Activated CD4-positive, CD25-positive, alpha-beta regulatory T cell (primary cell): ENCODE measurements around the gene SFRP5.

Source experiments
- DNase-seq, 4 experiments: peaks; one replicate each; lab custom pipeline; 2025; lab: John Stamatoyannopoulos, UW

SFRP5 gene

GRCh38 chr10:97771913-97772823, at the start of gene SFRP5:
TSS of gene SFRP5 (minus strand) at chr10:97771999. CDS start at chr10:97771833, 166 bp downstream.
- DNase-seq = no peak

- DNase-seq = no peak
Measured at GRCh38 chr10:97820096-97820704, 48.4 kb upstream of the SFRP5 start.

GRCh38 chr10:97818572-97818971, 46.8 kb upstream of the SFRP5 start:
- DNase-seq = no peak

- no peak for DNase-seq
Measured at GRCh38 chr10:97816609-97817008, 44.8 kb upstream of the SFRP5 start.

- no peak for DNase-seq
Measured at GRCh38 chr10:97814996-97815395, 43.2 kb upstream of the SFRP5 start.

- DNase-seq = no peak
Measured at GRCh38 chr10:97813311-97813710, 41.5 kb upstream of the SFRP5 start.

- DNase-seq = no peak
Measured at GRCh38 chr10:97812696-97813095, 40.9 kb upstream of the SFRP5 start.

GRCh38 chr10:97811958-97812357, 40.2 kb upstream of the SFRP5 start:
- DNase-seq = no peak

- DNase-seq = no peak
Measured at GRCh38 chr10:97810446-97810845, 38.6 kb upstream of the SFRP5 start.

GRCh38 chr10:97805949-97806348, 34.1 kb upstream of the SFRP5 start:
- DNase-seq = no peak

GRCh38 chr10:97805096-97805884, 33.5 kb upstream of the SFRP5 start:
- DNase-seq = no peak

- no peak for DNase-seq
Measured at GRCh38 chr10:97801422-97801821, 29.6 kb upstream of the SFRP5 start.

GRCh38 chr10:97800474-97800873, 28.7 kb upstream of the SFRP5 start:
- DNase-seq = no peak

GRCh38 chr10:97798958-97799610, 27.3 kb upstream of the SFRP5 start:
- DNase-seq = no peak

- no peak for DNase-seq
Measured at GRCh38 chr10:97796651-97797050, 24.9 kb upstream of the SFRP5 start.

GRCh38 chr10:97795886-97796285, 24.1 kb upstream of the SFRP5 start:
- no peak for DNase-seq

GRCh38 chr10:97791824-97792721, 20.3 kb upstream of the SFRP5 start:
- DNase-seq = peak; percentile 23 to 58 (median 31)

- no peak for DNase-seq
Measured at GRCh38 chr10:97789770-97790397, 18.1 kb upstream of the SFRP5 start.

- no peak for DNase-seq
Measured at GRCh38 chr10:97788552-97789442, 17.0 kb upstream of the SFRP5 start.
